HepG2 (cell line): ENCODE measurements around the gene CCDC116. TPM values are rescaled to one million over a fixed set of nuclear protein-coding genes. Genes with fewer than 3 reads are reported as not detected.

Source experiments
- ATAC-seq: fragments of 200-7000 bp; cut with Tn5 transposase; 3 replicates; pipeline ENCODE4 v1.9.1; 2020; ENCODE audit warnings: mild to moderate bottlenecking, moderate library complexity
- BruUV-seq: library from RNA; stranded (reverse); fragments of 400-500 nt; replicated peaks from 2 replicates; lab custom pipeline; 2021; lab: Mats Ljungman, UMichigan
- CTCF ChIA-PET: fragments of 300-600 bp; formaldehyde crosslinking; extraction: SDS; loops from one replicate; lab custom pipeline; 2021; ENCODE audit warnings: low total read pairs, inconsistent platforms, low intra/inter-chr PET ratio; lab: Yijun Ruan, JAX
- POLR2A ChIA-PET: fragments of 350-600 bp; sonication (Branson Sonifier 250); formaldehyde crosslinking; loops from one replicate; lab custom pipeline; 2020; ENCODE audit warnings: antibody characterized with exemption, inconsistent platforms; lab: Yijun Ruan, JAX
- DNase-seq: peaks from one replicate; pipeline ENCODE4 v3.0.0-alpha.2; 2015; ENCODE audit warnings: low spot score
- FAIRE-seq: peaks from 3 replicates; lab custom pipeline; 2011; peaks lifted over from hg19 to GRCh38; lab: Jason Lieb, UNC
- H2AFZ ChIP-seq: one replicate; pipeline ENCODE4 v1.6.1; 2011; ENCODE audit warnings: low read length, inconsistent platforms
- H3K27ac ChIP-seq: fragments of 300-600 bp; 3 replicates; pipeline ENCODE4 v1.8.0; 2011; ENCODE audit warnings: mixed run types, mild to moderate bottlenecking, mixed read lengths, low read length, inconsistent platforms; ENCODE audit not compliant: insufficient read depth; ENCODE audit errors: extremely low read length
- H3K27me3 ChIP-seq, 2 experiments: fragments of 200-600 bp in 1 of 2; 2 replicates in 1 of 2; 3 replicates in 1 of 2; pipeline versions ENCODE4 v1.6.0 to v1.8.0; 2011; ENCODE audit warnings: low read length in 2 of 2, mild to moderate bottlenecking in 2 of 2, moderate library complexity in 2 of 2, inconsistent platforms in 1 of 2; ENCODE audit not compliant: insufficient read depth in 2 of 2, control insufficient read depth in 1 of 2
- H3K36me3 ChIP-seq, 2 experiments: fragments of 200-600 bp in 1 of 2; replicated peaks in 1 of 2; 2 replicates in 1 of 2; 3 replicates in 1 of 2; pipeline versions ENCODE4 v1.5.1 to v1.8.0; 2011; ENCODE audit warnings: low read length in 2 of 2, inconsistent platforms in 1 of 2; ENCODE audit not compliant: insufficient read depth in 2 of 2, control insufficient read depth in 1 of 2
- H3K4me1 ChIP-seq: 2 replicates; pipeline ENCODE4 v1.5.1; 2012; ENCODE audit warnings: low read length, inconsistent platforms; ENCODE audit not compliant: insufficient read depth
- H3K4me2 ChIP-seq: 2 replicates; pipeline ENCODE4 v1.6.0; 2011; ENCODE audit warnings: low read depth, low read length, inconsistent platforms
- H3K4me3 ChIP-seq, 3 experiments: fragments of 200-600 bp in 1 of 3; sonication (generic), shearing (Covaris generic) in 1 of 3; replicated peaks in 1 of 3; 2 replicates each; pipeline ENCODE4 v1.5.1; 2011 to 2016; ENCODE audit warnings: low read length in 3 of 3, inconsistent platforms in 2 of 3, low read depth in 2 of 3, mild to moderate bottlenecking in 2 of 3, control low read depth in 1 of 3, mixed read lengths in 1 of 3; ENCODE audit not compliant: insufficient read depth in 1 of 3
- H3K79me2 ChIP-seq: one replicate; pipeline ENCODE4 v1.6.1; 2011; ENCODE audit warnings: low read length, inconsistent platforms; ENCODE audit not compliant: insufficient read depth
- H3K9ac ChIP-seq: 2 replicates; pipeline ENCODE4 v1.6.0; 2011; ENCODE audit warnings: mild to moderate bottlenecking, low read depth, low read length, inconsistent platforms; ENCODE audit not compliant: insufficient read depth
- H3K9me3 ChIP-seq: 2 replicates; pipeline ENCODE4 v1.5.1; 2012; ENCODE audit warnings: mild to moderate bottlenecking, low read length
- H4K20me1 ChIP-seq: 2 replicates; pipeline ENCODE4 v1.6.0; 2011; ENCODE audit warnings: inconsistent platforms, mild to moderate bottlenecking, low read length, moderate library complexity; ENCODE audit not compliant: insufficient read depth
- HDAC1 ChIP-seq: sonication (generic); formaldehyde crosslinking; IDR thresholded peaks from 2 replicates; pipeline ENCODE4 v1.5.1; 2020; ENCODE audit warnings: mild to moderate bottlenecking, missing genetic modification reagents
- HMG20B ChIP-seq: conservative IDR thresholded peaks from 2 replicates; pipeline ENCODE4 v1.6.1; 2016; ENCODE audit warnings: missing genetic modification reagents, missing compliant biosample characterization
- SIX1 ChIP-seq: sonication (generic); formaldehyde crosslinking; IDR thresholded peaks from 2 replicates; pipeline ENCODE4 v1.4.0; 2020; ENCODE audit warnings: missing genetic modification reagents, borderline replicate concordance
- ZNF101 ChIP-seq: sonication (generic); formaldehyde crosslinking; IDR thresholded peaks from 2 replicates; pipeline ENCODE4 v1.4.0; 2020; ENCODE audit warnings: mild to moderate bottlenecking, low read depth, missing genetic modification reagents, borderline replicate concordance
- ZNF234 ChIP-seq: sonication (generic); formaldehyde crosslinking; conservative IDR thresholded peaks from 2 replicates; pipeline ENCODE4 v1.5.1; 2020; ENCODE audit warnings: mild to moderate bottlenecking, missing genetic modification reagents
- ZNF709 ChIP-seq: sonication (generic); formaldehyde crosslinking; IDR thresholded peaks from 2 replicates; pipeline ENCODE4 v1.5.0; 2020; ENCODE audit warnings: mild to moderate bottlenecking, missing genetic modification reagents
- WGBS: methylation state at CpG from one replicate; pipeline ENCODE4 v1.1.6; 2017; ENCODE audit warnings: low lambda C conversion rate; 5-methylcytosine and 5-hydroxymethylcytosine counted together
- in situ Hi-C: cut with HindIII; loops from 2 replicates; pipeline ENCODE4 v1.10.0; 2017; ENCODE audit warnings: low pct_unique_long_range_greater_than_20kb; ENCODE audit not compliant: extremely low pct_ligation_motif_present
- intact Hi-C: fragments of 100-400 bp; cut with micrococcal nuclease; formaldehyde crosslinking; loops from one replicate; pipeline ENCODE4 v1.10.0; 2022; ENCODE audit not compliant: unreplicated experiment
- polyA plus RNA-seq, 8 experiments: library from polyadenylated mRNA; depleted of rRNA in 3 of 8; stranded (reverse) in 7 of 8; unstranded in 1 of 8; fragments of >200 nt; fragmentation: Illumina TruSeq in 4 of 8; extraction: Trizol in 4 of 8; gene quantifications; 2 replicates each; pipeline versions ENCODE4 v1.2.1 to v1.2.3, GENCODE V29; 2011 to 2016; ENCODE audit warnings: low read depth in 4 of 8, missing spikeins in 1 of 8, mixed read lengths in 1 of 8; ENCODE audit not compliant: insufficient read depth in 1 of 8
- total RNA-seq, 5 experiments: library from RNA; depleted of rRNA; stranded (reverse); fragments of >200 nt; fragmentation: Illumina TruSeq; extraction: Trizol; gene quantifications; 2 replicates each; pipeline ENCODE4 v1.2.3, GENCODE V29; 2016; ENCODE audit warnings: low read depth in 1 of 5
- TF ChIP-seq, protein P1 (sequence below): IDR thresholded peaks from 2 replicates; pipeline ENCODE4 v1.6.1; 2016; ENCODE audit warnings: low read depth, missing genetic modification reagents, missing compliant biosample characterization
- TF ChIP-seq, protein P2 (sequence below): sonication (generic); formaldehyde crosslinking; IDR thresholded peaks from 2 replicates; pipeline ENCODE4 v1.8.1; 2023; ENCODE audit warnings: missing genetic modification reagents, mild to moderate bottlenecking, borderline replicate concordance
- TF ChIP-seq, protein P3 (sequence below): sonication (generic); formaldehyde crosslinking; IDR thresholded peaks from 2 replicates; pipeline ENCODE4 v1.8.1; 2022; ENCODE audit warnings: mild to moderate bottlenecking, missing genetic modification reagents
- TF ChIP-seq, protein P4 (sequence below): sonication (generic); formaldehyde crosslinking; IDR thresholded peaks from 2 replicates; pipeline ENCODE4 v1.5.0; 2020; ENCODE audit warnings: missing genetic modification reagents
- TF ChIP-seq, protein P5 (sequence below): sonication (generic); formaldehyde crosslinking; IDR thresholded peaks from 2 replicates; pipeline ENCODE4 v1.4.0; 2020; ENCODE audit warnings: missing genetic modification reagents

CCDC116 gene
- total and polyA plus RNA-seq, 2 of the 13 experiments (the other 11 are each of a cell fraction or from before 2014, with no cell fraction given): 0.15 to 0.33 TPM

DNA sequence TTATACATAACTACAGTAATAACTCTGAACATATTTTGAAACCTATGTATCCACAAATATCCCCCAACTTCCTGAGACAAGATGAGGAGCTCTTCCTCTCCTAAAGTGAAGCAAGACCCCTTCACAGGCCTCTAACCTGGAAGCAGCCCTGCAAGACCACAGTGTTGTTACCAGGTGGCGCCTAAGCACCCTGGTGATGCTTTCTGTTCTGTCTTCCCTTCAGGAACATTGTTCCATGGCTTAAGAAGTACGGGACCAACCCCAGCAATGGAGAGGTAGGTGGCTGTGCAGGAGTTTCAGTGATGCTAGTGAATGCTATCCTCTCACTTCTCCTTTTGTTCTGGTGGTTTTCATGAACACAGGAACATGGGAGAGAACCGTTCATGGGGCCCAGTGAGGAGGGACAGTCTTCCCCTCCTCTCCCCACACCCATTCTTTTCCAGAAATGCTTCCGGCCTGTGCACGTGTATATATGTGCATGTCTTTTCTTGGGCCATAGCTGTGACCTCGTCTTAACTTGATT, 39.6 kb downstream of the CCDC116 start:
- no peak overlapping the region for H3K9ac ChIP-seq
- no peak overlapping the region for H2AFZ ChIP-seq
- ATAC-seq (no peak), DNase-seq (no peak), FAIRE-seq (no peak)
- 95% methylated on average over 6 of the region's 6 CpGs for WGBS
- H3K79me2 ChIP-seq: peaks cover 6% of the 10 kb centered on the region
- TF ChIP-seq HDAC1 (no peak), ZNF101 (no peak), SIX1 (CRISPR knock-in tag) (no peak), ZNF234 (CRISPR knock-in tag) (no peak), ZNF709 (no peak), HMG20B (no peak)
- TF ChIP-seq, protein P1, sequence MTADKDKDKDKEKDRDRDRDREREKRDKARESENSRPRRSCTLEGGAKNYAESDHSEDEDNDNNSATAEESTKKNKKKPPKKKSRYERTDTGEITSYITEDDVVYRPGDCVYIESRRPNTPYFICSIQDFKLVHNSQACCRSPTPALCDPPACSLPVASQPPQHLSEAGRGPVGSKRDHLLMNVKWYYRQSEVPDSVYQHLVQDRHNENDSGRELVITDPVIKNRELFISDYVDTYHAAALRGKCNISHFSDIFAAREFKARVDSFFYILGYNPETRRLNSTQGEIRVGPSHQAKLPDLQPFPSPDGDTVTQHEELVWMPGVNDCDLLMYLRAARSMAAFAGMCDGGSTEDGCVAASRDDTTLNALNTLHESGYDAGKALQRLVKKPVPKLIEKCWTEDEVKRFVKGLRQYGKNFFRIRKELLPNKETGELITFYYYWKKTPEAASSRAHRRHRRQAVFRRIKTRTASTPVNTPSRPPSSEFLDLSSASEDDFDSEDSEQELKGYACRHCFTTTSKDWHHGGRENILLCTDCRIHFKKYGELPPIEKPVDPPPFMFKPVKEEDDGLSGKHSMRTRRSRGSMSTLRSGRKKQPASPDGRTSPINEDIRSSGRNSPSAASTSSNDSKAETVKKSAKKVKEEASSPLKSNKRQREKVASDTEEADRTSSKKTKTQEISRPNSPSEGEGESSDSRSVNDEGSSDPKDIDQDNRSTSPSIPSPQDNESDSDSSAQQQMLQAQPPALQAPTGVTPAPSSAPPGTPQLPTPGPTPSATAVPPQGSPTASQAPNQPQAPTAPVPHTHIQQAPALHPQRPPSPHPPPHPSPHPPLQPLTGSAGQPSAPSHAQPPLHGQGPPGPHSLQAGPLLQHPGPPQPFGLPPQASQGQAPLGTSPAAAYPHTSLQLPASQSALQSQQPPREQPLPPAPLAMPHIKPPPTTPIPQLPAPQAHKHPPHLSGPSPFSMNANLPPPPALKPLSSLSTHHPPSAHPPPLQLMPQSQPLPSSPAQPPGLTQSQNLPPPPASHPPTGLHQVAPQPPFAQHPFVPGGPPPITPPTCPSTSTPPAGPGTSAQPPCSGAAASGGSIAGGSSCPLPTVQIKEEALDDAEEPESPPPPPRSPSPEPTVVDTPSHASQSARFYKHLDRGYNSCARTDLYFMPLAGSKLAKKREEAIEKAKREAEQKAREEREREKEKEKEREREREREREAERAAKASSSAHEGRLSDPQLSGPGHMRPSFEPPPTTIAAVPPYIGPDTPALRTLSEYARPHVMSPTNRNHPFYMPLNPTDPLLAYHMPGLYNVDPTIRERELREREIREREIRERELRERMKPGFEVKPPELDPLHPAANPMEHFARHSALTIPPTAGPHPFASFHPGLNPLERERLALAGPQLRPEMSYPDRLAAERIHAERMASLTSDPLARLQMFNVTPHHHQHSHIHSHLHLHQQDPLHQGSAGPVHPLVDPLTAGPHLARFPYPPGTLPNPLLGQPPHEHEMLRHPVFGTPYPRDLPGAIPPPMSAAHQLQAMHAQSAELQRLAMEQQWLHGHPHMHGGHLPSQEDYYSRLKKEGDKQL (CRISPR knock-in tag): no peak
- TF ChIP-seq, protein P2, sequence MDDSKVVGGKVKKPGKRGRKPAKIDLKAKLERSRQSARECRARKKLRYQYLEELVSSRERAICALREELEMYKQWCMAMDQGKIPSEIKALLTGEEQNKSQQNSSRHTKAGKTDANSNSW (CRISPR knock-in tag): no peak
- TF ChIP-seq, protein P3, sequence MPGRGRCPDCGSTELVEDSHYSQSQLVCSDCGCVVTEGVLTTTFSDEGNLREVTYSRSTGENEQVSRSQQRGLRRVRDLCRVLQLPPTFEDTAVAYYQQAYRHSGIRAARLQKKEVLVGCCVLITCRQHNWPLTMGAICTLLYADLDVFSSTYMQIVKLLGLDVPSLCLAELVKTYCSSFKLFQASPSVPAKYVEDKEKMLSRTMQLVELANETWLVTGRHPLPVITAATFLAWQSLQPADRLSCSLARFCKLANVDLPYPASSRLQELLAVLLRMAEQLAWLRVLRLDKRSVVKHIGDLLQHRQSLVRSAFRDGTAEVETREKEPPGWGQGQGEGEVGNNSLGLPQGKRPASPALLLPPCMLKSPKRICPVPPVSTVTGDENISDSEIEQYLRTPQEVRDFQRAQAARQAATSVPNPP: no peak
- TF ChIP-seq, protein P4, sequence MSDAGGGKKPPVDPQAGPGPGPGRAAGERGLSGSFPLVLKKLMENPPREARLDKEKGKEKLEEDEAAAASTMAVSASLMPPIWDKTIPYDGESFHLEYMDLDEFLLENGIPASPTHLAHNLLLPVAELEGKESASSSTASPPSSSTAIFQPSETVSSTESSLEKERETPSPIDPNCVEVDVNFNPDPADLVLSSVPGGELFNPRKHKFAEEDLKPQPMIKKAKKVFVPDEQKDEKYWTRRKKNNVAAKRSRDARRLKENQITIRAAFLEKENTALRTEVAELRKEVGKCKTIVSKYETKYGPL (CRISPR knock-in tag): no peak
- TF ChIP-seq, protein P5, sequence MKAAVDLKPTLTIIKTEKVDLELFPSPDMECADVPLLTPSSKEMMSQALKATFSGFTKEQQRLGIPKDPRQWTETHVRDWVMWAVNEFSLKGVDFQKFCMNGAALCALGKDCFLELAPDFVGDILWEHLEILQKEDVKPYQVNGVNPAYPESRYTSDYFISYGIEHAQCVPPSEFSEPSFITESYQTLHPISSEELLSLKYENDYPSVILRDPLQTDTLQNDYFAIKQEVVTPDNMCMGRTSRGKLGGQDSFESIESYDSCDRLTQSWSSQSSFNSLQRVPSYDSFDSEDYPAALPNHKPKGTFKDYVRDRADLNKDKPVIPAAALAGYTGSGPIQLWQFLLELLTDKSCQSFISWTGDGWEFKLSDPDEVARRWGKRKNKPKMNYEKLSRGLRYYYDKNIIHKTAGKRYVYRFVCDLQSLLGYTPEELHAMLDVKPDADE: no peak
- intact Hi-C loops: no loop called here
- H3K4me1 ChIP-seq: peaks cover 21% of the 10 kb centered on the region
- H4K20me1 ChIP-seq: no peaks in the 10 kb centered on the region; the same call in 1 of the 2 replicates
- ChIA-PET CTCF (no interaction called here), POLR2A (no interaction called here)
- H3K36me3 ChIP-seq: peaks cover 17 to 58% of the 10 kb centered on the region in 2 experiments
- H3K27me3 ChIP-seq: no peaks in the 10 kb centered on the region
- H3K4me3 ChIP-seq: no peak overlapping the region
- no TSS peak for BruUV-seq
- H3K4me2 ChIP-seq: no peak overlapping the region
- in situ Hi-C loops: no loop called here
- no peak overlapping the region for H3K27ac ChIP-seq
- no peaks in the 10 kb centered on the region for H3K9me3 ChIP-seq
